ENCODE measurements around the gene ATG2B.
A peak's percentile ranks its signal among the peaks of the same experiment; 100 is the strongest.
"Not testable (repeated sequence)": the region's sequence is repeated elsewhere in the genome, so short reads cannot be mapped to it uniquely, and the experiment has no call there.

Gene ATG2B

GRCh38 chr14:96247031-96247430 is 116.1 kb downstream of the ATG2B start:
- CTCF ChIA-PET, result interaction anchor here (0.7 to 2.0 kb wide), 7 partner anchors 9 to 148 kb away, joined by 3 to 12 read pairs (median 4); partner anchors contain the start of gene BDKRB1
- H3K4me3 ChIP-seq (ENCODE audit: low read depth, low read length), result no peak overlapping the region
- POLR2A ChIA-PET, result interaction anchor here (1.1 to 1.3 kb wide), 2 partner anchors 9 to 22 kb away, joined by 3 read pairs; partner anchors contain the start of gene BDKRB1
- DNase-seq (ENCODE audit: low read depth, low spot score), result no peak
- no peak for TF ChIP-seq CTCF (IDR thresholded peaks at IDR 0.05; ENCODE audit: insufficient read depth, low read length, missing control alignments)

GRCh38 chr14:96246539-96246847 is 116.6 kb downstream of the ATG2B start:
- ChIA-PET POLR2A (interaction anchor here (0.6 to 1.3 kb wide), 5 partner anchors 9 to 100 kb away, joined by 3 to 5 read pairs (median 3); partner anchors contain the start of genes BDKRB1 and BDKRB2), CTCF (interaction anchor here (0.7 to 2.0 kb wide), 7 partner anchors 9 to 146 kb away, joined by 3 to 12 read pairs (median 4); partner anchors contain the start of gene BDKRB1)
- no peak overlapping the region for H3K4me3 ChIP-seq (ENCODE audit: low read depth, low read length)
- DNase-seq (ENCODE audit: low read depth, low spot score), result peak; percentile 94
- TF ChIP-seq CTCF (IDR thresholded peaks at IDR 0.05; ENCODE audit: insufficient read depth, low read length, missing control alignments), result no peak

GRCh38 chr14:96245710-96246538 is 117.2 kb downstream of the ATG2B start:
- TF ChIP-seq CTCF (IDR thresholded peaks at IDR 0.05; ENCODE audit: insufficient read depth, low read length, missing control alignments), result no peak
- POLR2A ChIA-PET, result interaction anchor here (0.6 to 1.3 kb wide), 4 partner anchors 13 to 99 kb away, joined by 3 to 5 read pairs (median 3); partner anchors contain the start of gene BDKRB2
- H3K4me3 ChIP-seq (ENCODE audit: low read depth, low read length), result no peak overlapping the region
- DNase-seq (ENCODE audit: low read depth, low spot score), result no peak
- CTCF ChIA-PET, result interaction anchor here (1.0 to 2.0 kb wide), 6 partner anchors 10 to 145 kb away, joined by 3 to 12 read pairs (median 4); partner anchors contain the start of gene BDKRB1

GRCh38 chr14:96245074-96245473 is 118.1 kb downstream of the ATG2B start:
- DNase-seq (ENCODE audit: low read depth, low spot score); POLR2A ChIA-PET; CTCF ChIA-PET; H3K4me3 ChIP-seq (ENCODE audit: low read depth, low read length): not testable (repeated sequence)

- POLR2A ChIA-PET, result no interaction called here
- no peak for DNase-seq (ENCODE audit: low read depth, low spot score)
- TF ChIP-seq CTCF (IDR thresholded peaks at IDR 0.05; ENCODE audit: insufficient read depth, low read length, missing control alignments), result no peak
- no peak overlapping the region for H3K4me3 ChIP-seq (ENCODE audit: low read depth, low read length)
- CTCF ChIA-PET, result no interaction called here
These were observed 119.4 kb downstream of the ATG2B start for GRCh38 chr14:96243785-96244184.

GRCh38 chr14:96242126-96242525 is 121.0 kb downstream of the ATG2B start:
- TF ChIP-seq CTCF (IDR thresholded peaks at IDR 0.05; ENCODE audit: insufficient read depth, low read length, missing control alignments), result no peak
- CTCF ChIA-PET, result interaction anchor here (1.3 kb wide), 1 partner anchor 21 kb away, joined by 3 read pairs; no protein-coding TSS in a partner anchor
- DNase-seq (ENCODE audit: low read depth, low spot score), result no peak
- POLR2A ChIA-PET, result no interaction called here
- H3K4me3 ChIP-seq (ENCODE audit: low read depth, low read length), result no peak overlapping the region

Data from AG04449 (cell line).